Measurements from ENCODE around the gene AOX1. TPM values are rescaled to one million over a fixed set of nuclear protein-coding genes. Genes with fewer than 3 reads are reported as not detected.

AOX1 gene
- total and polyA plus RNA-seq, 9 of the 15 experiments (the other 6 are each of a cell fraction or from before 2014, with no cell fraction given), result 0.10 to 0.55 (median 0.20) TPM; not detected in 6

GRCh38 chr2:200699310-200699709 lies 113.5 kb downstream of the AOX1 start:
- Histone ChIP-seq H3K36me3 (ENCODE audit: control insufficient read depth, insufficient read depth, low read length) (no peaks in the 10 kb centered on the region), H3K4me1 (replicated peaks in 1 of 2; ENCODE audit: control insufficient read depth in 2 of 2, insufficient read depth in 2 of 2, low read length in 2 of 2) (no peaks in the 10 kb centered on the region), H3K27ac (ENCODE audit: extremely low read depth, low read depth, low read length) (no peak overlapping the region), H3K4me3 (no peak overlapping the region), H3K79me2 (ENCODE audit: control insufficient read depth, insufficient read depth, low read length) (no peaks in the 10 kb centered on the region), H2AFZ (ENCODE audit: low read depth, low read length) (no peak overlapping the region), H3K9me1 (ENCODE audit: control insufficient read depth, insufficient read depth, low read length) (no peaks in the 10 kb centered on the region), H4K20me1 (replicated peaks; ENCODE audit: control insufficient read depth, insufficient read depth, low read length) (no peaks in the 10 kb centered on the region), H3K4me2 (ENCODE audit: insufficient read depth, low read length) (no peak overlapping the region), H3K27me3 (ENCODE audit: control insufficient read depth in 2 of 2, insufficient read depth in 2 of 2, low read length in 2 of 2) (peaks cover 3 to 18% of the 10 kb centered on the region in 2 experiments; a peak in 3 of 5 replicates), H3K9me3 (replicated peaks; ENCODE audit: control insufficient read depth, insufficient read depth, low read depth, low read length) (no peaks in the 10 kb centered on the region), H3K9ac (ENCODE audit: insufficient read depth in 1 of 2, low read depth in 2 of 2, low read length in 2 of 2) (no peak overlapping the region)
- ChIA-PET POLR2A (interaction anchor here (0.6 to 1.4 kb wide), 2 partner anchors 13 to 14 kb away, joined by 3 to 4 read pairs; no protein-coding TSS in a partner anchor), CTCF (ENCODE audit: low intra/inter-chr PET ratio) (no interaction called here)
- no peak for DNase-seq (ENCODE audit: extremely low read depth in 1 of 4, low spot score in 3 of 4)
- 0% methylated on average over 1 of the region's 1 CpG for WGBS (ENCODE audit: insufficient coverage, low coverage, missing lambda C conversion rate)
- in situ Hi-C loops (cut with MboI) (loop anchor here (10.0 kb wide), 1 partner anchor 725 kb away; no protein-coding TSS in a partner anchor), intact Hi-C loops (cut with micrococcal nuclease) (no loop called here)
- TF ChIP-seq HINFP (tag; conservative IDR thresholded peaks at IDR 0.05; ENCODE audit: low read depth) (no peak), EP300 (IDR thresholded peaks at IDR 0.05; ENCODE audit: low read length) (no peak), NRF1 (conservative IDR thresholded peaks at IDR 0.05 in 1 of 2, IDR thresholded peaks at IDR 0.05 in 1 of 2) (no peak)
- ATAC-seq, result no peak
- no TSS peak for BruUV-seq (replicated peaks)
- FAIRE-seq, result no peak

DNA sequence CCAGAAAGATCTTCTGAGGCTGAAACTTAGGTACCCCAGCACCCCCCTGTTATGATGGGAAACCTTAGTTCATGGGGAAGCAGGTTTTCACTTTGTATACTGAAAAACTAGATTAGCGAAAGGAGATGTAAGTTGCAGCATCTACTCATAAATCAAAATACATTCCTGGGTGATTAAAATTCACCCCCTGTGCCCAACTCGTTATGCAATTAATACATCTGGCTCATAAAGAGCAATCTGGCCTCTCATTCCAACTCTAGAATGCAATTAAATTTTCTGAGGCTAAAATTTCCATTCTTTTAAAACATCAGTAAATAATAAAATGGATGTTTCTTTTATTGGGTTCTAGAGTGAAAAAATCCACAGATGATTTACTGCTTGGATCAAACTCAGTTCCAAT lies 115.0 kb downstream of the AOX1 start:
- Histone ChIP-seq H3K4me3 (no peak overlapping the region), H3K4me1 (replicated peaks in 1 of 2; ENCODE audit: control insufficient read depth in 2 of 2, insufficient read depth in 2 of 2, low read length in 2 of 2) (no peaks in the 10 kb centered on the region), H3K36me3 (ENCODE audit: control insufficient read depth, insufficient read depth, low read length) (no peaks in the 10 kb centered on the region), H3K79me2 (ENCODE audit: control insufficient read depth, insufficient read depth, low read length) (no peaks in the 10 kb centered on the region), H2AFZ (ENCODE audit: low read depth, low read length) (no peak overlapping the region), H3K9me3 (replicated peaks; ENCODE audit: control insufficient read depth, insufficient read depth, low read depth, low read length) (no peaks in the 10 kb centered on the region), H3K9me1 (ENCODE audit: control insufficient read depth, insufficient read depth, low read length) (no peaks in the 10 kb centered on the region), H3K9ac (ENCODE audit: insufficient read depth in 1 of 2, low read depth in 2 of 2, low read length in 2 of 2) (no peak overlapping the region), H3K27ac (ENCODE audit: extremely low read depth, low read depth, low read length) (no peak overlapping the region), H3K27me3 (ENCODE audit: control insufficient read depth in 2 of 2, insufficient read depth in 2 of 2, low read length in 2 of 2) (peaks cover 3 to 7% of the 10 kb centered on the region in 2 experiments; a peak in 3 of 5 replicates), H3K4me2 (ENCODE audit: insufficient read depth, low read length) (no peak overlapping the region), H4K20me1 (replicated peaks; ENCODE audit: control insufficient read depth, insufficient read depth, low read length) (no peaks in the 10 kb centered on the region)
- FAIRE-seq (no peak), ATAC-seq (no peak), DNase-seq (ENCODE audit: extremely low read depth in 1 of 4, low spot score in 3 of 4) (no peak)
- in situ Hi-C loops (cut with MboI) (loop anchor here (10.0 to 25.0 kb wide), 2 partner anchors 216 to 486 kb away; partner anchors contain the start of gene CASP10), intact Hi-C loops (cut with micrococcal nuclease) (loop anchor here (10.0 kb wide), 1 partner anchor 996 kb away; no protein-coding TSS in a partner anchor)
- no peak for TF ChIP-seq RB1 (IDR thresholded peaks at IDR 0.05; ENCODE audit: low read depth)
- no peak for TF ChIP-seq ZSCAN29 (IDR thresholded peaks at IDR 0.05)
- no peak for TF ChIP-seq FOXP1 (CRISPR knock-in tag; IDR thresholded peaks at IDR 0.05)
- no peak for TF ChIP-seq FOXA3 (CRISPR knock-in tag; conservative IDR thresholded peaks at IDR 0.05 in 1 of 2, IDR thresholded peaks at IDR 0.05 in 1 of 2)
- TF ChIP-seq BDP1 (IDR thresholded peaks at IDR 0.05; ENCODE audit: insufficient read depth, insufficient read length), result no peak
- TF ChIP-seq RBM15 (IDR thresholded peaks at IDR 0.05; ENCODE audit: insufficient read depth, low read length), result no peak
- no peak for TF ChIP-seq E2F4 (CRISPR knock-in tag; IDR thresholded peaks at IDR 0.05; ENCODE audit: low read depth)
- TF ChIP-seq ZNF75A (CRISPR knock-in tag; IDR thresholded peaks at IDR 0.05), result no peak
- no peak for TF ChIP-seq HNRNPH1 (optimal IDR thresholded peaks at IDR 0.05; ENCODE audit: low read depth, low read length)
- TF ChIP-seq DIDO1 (tag; IDR thresholded peaks at IDR 0.05; ENCODE audit: low read depth), result no peak
- WGBS (ENCODE audit: insufficient coverage, low coverage, missing lambda C conversion rate), result 4% methylated on average over 2 of the region's 2 CpGs
- ChIA-PET POLR2A (interaction anchor here (0.6 to 1.4 kb wide), 2 partner anchors 12 to 378 kb away, joined by 3 read pairs; no protein-coding TSS in a partner anchor), CTCF (ENCODE audit: low intra/inter-chr PET ratio) (no interaction called here)
- no TSS peak for BruUV-seq (replicated peaks)

Measured in K562 (cell line).